GM12878 (cell line): Measurements from ENCODE around the gene NUP35. TPM values are rescaled to one million over a fixed set of nuclear protein-coding genes. Genes with fewer than 3 reads are reported as not detected.

Source experiments
- BRCA1 ChIP-seq: IDR thresholded peaks from 2 replicates; pipeline ENCODE4 v1.6.1; 2011; ENCODE audit warnings: low read depth, low read length, improper control_type of control experiment
- CHD2 ChIP-seq: IDR thresholded peaks from 2 replicates; pipeline ENCODE4 v1.6.1; 2011; ENCODE audit warnings: low read depth, low read length, improper control_type of control experiment, borderline replicate concordance
- EZH2 ChIP-seq: IDR thresholded peaks from 2 replicates; pipeline ENCODE4 v1.6.1; 2012; ENCODE audit warnings: low read depth, mild to moderate bottlenecking, control low read depth, inconsistent platforms, low read length, borderline replicate concordance; ENCODE audit not compliant: control insufficient read depth
- FOXK2 ChIP-seq: fragments of 450-650 bp; IDR thresholded peaks from 2 replicates; pipeline ENCODE4 v1.6.1; 2017; ENCODE audit warnings: mild to moderate bottlenecking, moderate library complexity
- IKZF1 ChIP-seq: fragments of 450-650 bp; conservative IDR thresholded peaks from 2 replicates; pipeline ENCODE4 v1.6.1; 2017; ENCODE audit warnings: antibody characterized with exemption, mild to moderate bottlenecking
- JUND ChIP-seq: IDR thresholded peaks from 2 replicates; pipeline ENCODE4 v1.6.1; 2012; ENCODE audit warnings: low read depth, mild to moderate bottlenecking, low read length, improper control_type of control experiment, moderate library complexity
- KDM1A ChIP-seq: fragments of 200-600 bp; sonication (generic); IDR thresholded peaks from 2 replicates; pipeline ENCODE4 v1.6.1; 2016; ENCODE audit warnings: borderline replicate concordance
- MEF2A ChIP-seq: IDR thresholded peaks from 2 replicates; pipeline ENCODE4 v1.6.1; 2011; ENCODE audit warnings: low read depth, mild to moderate bottlenecking, low read length, moderate library complexity; ENCODE audit not compliant: insufficient read depth
- MTA3 ChIP-seq: IDR thresholded peaks from 2 replicates; pipeline ENCODE4 v1.6.1; 2012; ENCODE audit warnings: low read length, inconsistent platforms, borderline replicate concordance
- POU2F2 ChIP-seq: IDR thresholded peaks from 3 replicates; pipeline ENCODE4 v1.6.1; 2011; ENCODE audit warnings: low read depth, mild to moderate bottlenecking, low read length, borderline replicate concordance
- RAD51 ChIP-seq: fragments of 450-650 bp; IDR thresholded peaks from 2 replicates; pipeline ENCODE4 v1.6.1; 2016; ENCODE audit warnings: moderate library complexity, mild to moderate bottlenecking, inconsistent platforms
- RB1 ChIP-seq: fragments of 450-650 bp; formaldehyde crosslinking; IDR thresholded peaks from 2 replicates; pipeline ENCODE4 v1.6.1; 2017; ENCODE audit warnings: mild to moderate bottlenecking, borderline replicate concordance
- REST ChIP-seq: IDR thresholded peaks from 2 replicates; pipeline ENCODE4 v1.6.1; 2012; ENCODE audit warnings: mild to moderate bottlenecking, low read depth, low read length
- SMARCA5 ChIP-seq: fragments of 450-650 bp; IDR thresholded peaks from 2 replicates; pipeline ENCODE4 v1.6.1; 2017; ENCODE audit warnings: mild to moderate bottlenecking
- SMC3 ChIP-seq: IDR thresholded peaks from 2 replicates; pipeline ENCODE4 v1.6.1; 2011; ENCODE audit warnings: low read length, improper control_type of control experiment, borderline replicate concordance
- SREBF2 ChIP-seq: IDR thresholded peaks from 2 replicates; pipeline ENCODE4 v1.6.1; 2012; ENCODE audit warnings: mild to moderate bottlenecking, low read length
- SUZ12 ChIP-seq: fragments of 200-600 bp; sonication (generic); IDR thresholded peaks from one replicate; pipeline ENCODE4 v1.6.1; 2018; ENCODE audit warnings: antibody characterized with exemption, mild to moderate bottlenecking; ENCODE audit not compliant: unreplicated experiment
- TCF3 ChIP-seq: IDR thresholded peaks from 2 replicates; pipeline ENCODE4 v1.6.1; 2012; ENCODE audit warnings: low read depth, mild to moderate bottlenecking, low read length, borderline replicate concordance; ENCODE audit not compliant: insufficient read depth
- ZBTB4 ChIP-seq: fragments of 450-650 bp; formaldehyde crosslinking; IDR thresholded peaks from 2 replicates; pipeline ENCODE4 v1.4.0; 2022; ENCODE audit warnings: mild to moderate bottlenecking, moderate library complexity
- ZNF384 ChIP-seq: IDR thresholded peaks from 2 replicates; pipeline ENCODE4 v1.6.1; 2012; ENCODE audit warnings: low read depth, mild to moderate bottlenecking, low read length, improper control_type of control experiment, borderline replicate concordance
- polyA plus RNA-seq, 11 experiments: library from polyadenylated mRNA; depleted of rRNA in 4 of 11; unstranded in 6 of 11; stranded (reverse) in 5 of 11; fragments of >200 nt; fragmentation: Nextera tagmentation in 4 of 11; fragmentation: Illumina TruSeq in 1 of 11; extraction: Ambion mirVana in 4 of 11; extraction: Trizol in 1 of 11; gene quantifications; 1 replicate in 1 of 11; 2 replicates in 10 of 11; pipeline versions ENCODE4 v1.2.1 to v1.2.3, GENCODE V29; 2011 to 2016; ENCODE audit warnings: inconsistent platforms in 2 of 11, missing spikeins in 2 of 11, low read depth in 1 of 11
- total RNA-seq, 4 experiments: library from RNA; depleted of rRNA in 3 of 4; stranded (reverse); fragments of >200 nt in 3 of 4; fragmentation: Illumina TruSeq in 1 of 4; extraction: Trizol in 1 of 4; gene quantifications; 2 replicates each; pipeline versions ENCODE4 v1.2.1 to v1.2.3, GENCODE V29; 2013 to 2021
- TF ChIP-seq, protein P1 (sequence below): fragments of 450-650 bp; IDR thresholded peaks from 2 replicates; pipeline ENCODE4 v1.6.1; 2017; ENCODE audit warnings: antibody characterized with exemption, mild to moderate bottlenecking, moderate library complexity

Gene NUP35
- total and polyA plus RNA-seq, 10 of the 15 experiments (the other 5 are each of a cell fraction or from before 2014, with no cell fraction given) = 21.4 to 57.3 (median 30.7) TPM

DNA sequence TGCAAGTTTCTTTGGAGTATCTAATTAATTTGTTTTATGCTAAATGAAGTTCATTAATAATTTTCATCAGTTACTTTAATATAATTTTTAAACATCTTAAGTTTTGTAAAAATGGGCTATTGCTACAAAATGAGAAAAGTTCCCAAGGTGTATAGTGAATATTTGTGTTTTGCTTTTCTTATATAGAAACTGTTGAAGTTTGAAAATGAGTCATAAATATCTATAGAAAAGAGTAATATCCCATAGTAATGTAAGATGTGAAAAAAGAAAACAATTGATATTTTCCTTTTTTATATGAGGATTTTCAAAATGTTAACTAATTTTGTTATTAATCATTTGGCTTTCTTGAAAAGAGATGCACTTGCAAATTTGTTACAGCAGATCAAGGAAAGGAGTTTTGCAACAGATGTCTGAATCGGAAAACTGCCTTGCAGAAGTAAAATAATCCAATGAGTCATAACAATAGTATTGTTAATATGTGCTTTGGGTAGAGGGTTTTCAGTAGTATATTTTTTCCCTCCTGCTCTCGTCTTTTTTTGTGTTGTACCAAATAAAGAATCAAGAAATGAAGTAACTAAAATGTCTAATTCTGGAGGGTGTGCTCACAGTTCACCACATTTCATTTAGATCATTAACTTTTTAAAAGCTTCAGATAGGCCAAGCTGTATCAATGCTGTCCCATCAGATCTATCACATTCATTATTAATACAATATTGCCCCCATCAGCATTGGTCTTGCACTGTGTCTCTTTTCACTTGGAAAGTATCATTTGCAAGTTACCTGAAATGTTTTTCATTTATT lies 30.2 kb upstream of the NUP35 start (continued):
- TF ChIP-seq BRCA1 = no peak
- TF ChIP-seq ZNF384 = no peak
- TF ChIP-seq SUZ12 = no peak
- no peak for TF ChIP-seq KDM1A
- no peak for TF ChIP-seq POU2F2
- no peak for TF ChIP-seq FOXK2
- TF ChIP-seq SMARCA5 = no peak
- no peak for TF ChIP-seq RAD51
- TF ChIP-seq, protein P1, sequence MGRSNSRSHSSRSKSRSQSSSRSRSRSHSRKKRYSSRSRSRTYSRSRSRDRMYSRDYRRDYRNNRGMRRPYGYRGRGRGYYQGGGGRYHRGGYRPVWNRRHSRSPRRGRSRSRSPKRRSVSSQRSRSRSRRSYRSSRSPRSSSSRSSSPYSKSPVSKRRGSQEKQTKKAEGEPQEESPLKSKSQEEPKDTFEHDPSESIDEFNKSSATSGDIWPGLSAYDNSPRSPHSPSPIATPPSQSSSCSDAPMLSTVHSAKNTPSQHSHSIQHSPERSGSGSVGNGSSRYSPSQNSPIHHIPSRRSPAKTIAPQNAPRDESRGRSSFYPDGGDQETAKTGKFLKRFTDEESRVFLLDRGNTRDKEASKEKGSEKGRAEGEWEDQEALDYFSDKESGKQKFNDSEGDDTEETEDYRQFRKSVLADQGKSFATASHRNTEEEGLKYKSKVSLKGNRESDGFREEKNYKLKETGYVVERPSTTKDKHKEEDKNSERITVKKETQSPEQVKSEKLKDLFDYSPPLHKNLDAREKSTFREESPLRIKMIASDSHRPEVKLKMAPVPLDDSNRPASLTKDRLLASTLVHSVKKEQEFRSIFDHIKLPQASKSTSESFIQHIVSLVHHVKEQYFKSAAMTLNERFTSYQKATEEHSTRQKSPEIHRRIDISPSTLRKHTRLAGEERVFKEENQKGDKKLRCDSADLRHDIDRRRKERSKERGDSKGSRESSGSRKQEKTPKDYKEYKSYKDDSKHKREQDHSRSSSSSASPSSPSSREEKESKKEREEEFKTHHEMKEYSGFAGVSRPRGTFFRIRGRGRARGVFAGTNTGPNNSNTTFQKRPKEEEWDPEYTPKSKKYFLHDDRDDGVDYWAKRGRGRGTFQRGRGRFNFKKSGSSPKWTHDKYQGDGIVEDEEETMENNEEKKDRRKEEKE = no peak
- TF ChIP-seq REST = no peak
- TF ChIP-seq TCF3 = no peak
- no peak for TF ChIP-seq SMC3
- peak; percentile 81 for TF ChIP-seq MEF2A
- TF ChIP-seq JUND = no peak
- TF ChIP-seq CHD2 = no peak
- no peak for TF ChIP-seq IKZF1
- TF ChIP-seq ZBTB4 (CRISPR knock-in tag) = no peak
- TF ChIP-seq EZH2 = no peak
- TF ChIP-seq RB1 = no peak
- TF ChIP-seq MTA3 = peak; percentile 37; the same call in 1 of the 2 replicates
- no peak for TF ChIP-seq SREBF2
